Body of pancreas (tissue), 4 donors: ENCODE results near the gene KDM4B. TPM values are rescaled to one million over a fixed set of nuclear protein-coding genes. Genes with fewer than 3 reads are reported as not detected.

Source experiments
- ATAC-seq: fragments of 150-250 bp; one replicate; pipeline ENCODE4 v1.9.1; 2016
- DNase-seq, 4 donors: peaks; one replicate each; pipeline ENCODE4 v3.0.0-alpha.2; 2019
- H3K27ac ChIP-seq, 4 donors: fragments of 200-600 bp; sonication (generic); 1 replicate in 3 of 4; 2 replicates in 1 of 4; pipeline versions ENCODE4 v1.5.1 to v1.6.1; 2016 to 2019; ENCODE audit warnings: mild to moderate bottlenecking in 1 of 4, mixed read lengths in 1 of 4, moderate library complexity in 1 of 4
- H3K27me3 ChIP-seq, 2 donors: fragments of 200-600 bp; sonication (generic); one replicate each; pipeline ENCODE4 v1.6.0; 2016; ENCODE audit warnings: mild to moderate bottlenecking in 1 of 2
- H3K36me3 ChIP-seq, 2 donors: fragments of 200-600 bp; sonication (generic); replicated peaks in 1 of 2; 2 replicates each; pipeline ENCODE4 v1.5.1; 2016; ENCODE audit warnings: low read depth in 2 of 2; ENCODE audit not compliant: insufficient read depth in 1 of 2
- H3K4me1 ChIP-seq: fragments of 200-600 bp; sonication (generic); one replicate; pipeline ENCODE4 v1.6.0; 2016
- H3K4me3 ChIP-seq, 2 donors: fragments of 200-600 bp; sonication (generic); 1 replicate in 1 of 2; 2 replicates in 1 of 2; pipeline ENCODE4 v1.5.1; 2016 to 2019
- H3K9me3 ChIP-seq, 3 donors: fragments of 200-600 bp; sonication (generic); 1 replicate in 2 of 3; 2 replicates in 1 of 3; pipeline ENCODE4 v1.5.1; 2016
- CTCF ChIP-seq, 7 experiments: fragments of 450-650 bp in 4 of 7; fragments of 200-600 bp in 3 of 7; sonication (generic) in 3 of 7; IDR thresholded peaks; one replicate each; pipeline ENCODE4 v1.5.1; 2016 to 2019; ENCODE audit warnings: antibody characterized with exemption in 7 of 7
- POLR2A ChIP-seq, 3 donors: fragments of 450-650 bp; IDR thresholded peaks; one replicate each; pipeline ENCODE4 v1.6.1; 2016; ENCODE audit warnings: antibody characterized with exemption in 3 of 3, mild to moderate bottlenecking in 2 of 3
- WGBS, 2 donors: methylation state at CpG; one replicate each; pipeline ENCODE4 v1.1.5; 2017; 5-methylcytosine and 5-hydroxymethylcytosine counted together
- intact Hi-C: fragments of 100-400 bp; cut with DNase I; formaldehyde crosslinking; loops from one replicate; pipeline ENCODE4 v1.15.1; 2023
- total RNA-seq, 2 donors: library from RNA; depleted of rRNA; stranded (reverse); fragments of >200 nt; gene quantifications; one replicate each; pipeline ENCODE4 v1.1.0, GENCODE V29; 2016

KDM4B gene
- total RNA-seq, 2 donors from 2014 or later, result 18.9 to 35.3 TPM

DNA sequence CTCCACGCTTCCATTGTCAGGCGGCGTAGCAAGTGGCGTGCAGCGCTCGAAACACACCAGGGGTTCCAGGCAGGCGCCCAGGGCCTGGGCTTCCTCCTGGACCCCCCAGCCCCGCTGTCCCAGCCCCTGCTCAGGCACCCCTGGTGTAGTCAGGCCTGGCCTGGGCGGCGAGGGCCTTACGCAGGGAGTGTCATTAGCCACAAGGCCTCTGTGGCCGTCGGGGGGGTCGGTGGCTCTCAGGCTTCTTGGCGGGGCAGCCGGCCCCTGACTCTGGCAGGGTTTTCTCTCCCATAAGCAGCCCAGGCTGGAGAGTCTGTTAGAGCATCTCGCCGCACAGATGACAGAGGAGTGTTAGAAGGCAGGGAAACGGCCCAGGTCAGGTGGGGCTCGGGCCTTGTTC lies 116.7 kb downstream of the KDM4B start:
- Histone ChIP-seq H3K9me3 (no peaks in the 10 kb centered on the region), H3K4me3 (no peak overlapping the region), H3K4me1 (peaks cover under 1% of the 10 kb centered on the region), H3K27me3 (no peaks in the 10 kb centered on the region), H3K27ac (no peak overlapping the region), H3K36me3 (peaks cover 5 to 6% of the 10 kb centered on the region in 2 donors)
- DNase-seq (no peak), ATAC-seq (no peak)
- TF ChIP-seq CTCF (IDR thresholded peaks at IDR 0.05) (no peak), POLR2A (IDR thresholded peaks at IDR 0.05) (no peak)
- intact Hi-C loops, result no loop called here
- 93 to 95% methylated on average over 13 to 19 of the region's 20 CpGs for WGBS, 2 donors

DNA sequence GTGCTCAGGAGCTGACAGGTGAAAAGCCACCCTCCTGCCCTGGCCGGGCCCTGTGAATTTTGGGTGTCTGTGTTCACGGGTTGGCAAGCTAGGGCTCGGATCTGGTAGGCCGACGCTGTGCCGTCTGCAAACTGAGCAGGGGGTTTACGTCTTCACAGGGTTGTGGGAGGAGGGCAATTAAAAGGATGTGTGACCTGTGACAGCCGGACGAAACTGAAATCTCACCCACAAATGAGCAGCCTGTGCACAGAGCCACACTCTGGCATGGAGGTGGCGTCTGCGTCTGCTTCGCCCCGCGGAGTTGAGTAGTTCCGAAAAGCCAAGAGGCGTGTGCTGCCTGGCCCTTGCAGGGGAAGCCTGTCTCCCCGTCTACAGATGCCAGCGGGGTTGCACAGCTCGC lies 117.3 kb downstream of the KDM4B start:
- ATAC-seq (no peak), DNase-seq (no peak)
- Histone ChIP-seq H3K36me3 (peaks cover 4 to 6% of the 10 kb centered on the region in 2 donors), H3K4me3 (no peak overlapping the region), H3K9me3 (no peaks in the 10 kb centered on the region), H3K27ac (no peak overlapping the region), H3K27me3 (no peaks in the 10 kb centered on the region), H3K4me1 (peaks cover 7% of the 10 kb centered on the region)
- no peak for TF ChIP-seq CTCF (IDR thresholded peaks at IDR 0.05)
- no peak for TF ChIP-seq POLR2A (IDR thresholded peaks at IDR 0.05)
- intact Hi-C loops, result no loop called here
- 93 to 96% methylated on average over 14 to 19 of the region's 19 CpGs for WGBS, 2 donors

DNA sequence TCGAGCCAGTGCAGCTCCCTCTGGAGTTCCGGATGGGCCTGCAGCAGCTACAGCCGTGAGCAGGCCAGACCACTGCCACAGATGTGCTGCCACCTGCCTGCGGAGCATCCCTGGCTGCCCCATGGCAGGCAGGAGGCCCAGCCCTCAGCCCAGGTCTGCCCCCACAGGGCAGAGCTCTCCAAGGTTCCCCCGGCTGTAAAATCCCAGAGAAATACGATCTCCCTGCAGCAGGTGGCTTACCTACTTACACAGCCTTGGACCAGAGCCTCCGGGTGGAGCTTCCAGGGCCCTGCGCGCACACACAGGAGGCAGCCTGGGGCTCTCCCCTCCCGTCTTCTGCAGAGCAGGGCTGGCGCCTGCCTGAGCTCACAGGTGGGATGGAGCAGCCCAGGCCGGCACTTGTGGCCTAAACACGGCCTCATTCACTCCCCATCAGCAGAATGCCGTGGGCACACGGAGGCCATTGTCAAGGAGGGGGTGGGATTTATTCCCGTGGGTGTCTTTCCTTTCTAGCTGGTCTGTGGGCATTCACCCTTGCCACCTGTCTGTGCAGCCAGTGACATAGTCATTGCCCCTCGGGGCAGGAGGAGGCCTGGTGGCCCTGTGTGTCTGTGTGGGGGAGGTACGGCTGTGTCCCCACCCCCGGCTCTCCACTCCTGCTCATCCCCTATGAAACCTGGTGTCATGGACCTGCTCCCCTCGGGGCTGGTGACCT lies 118.0 kb downstream of the KDM4B start:
- peak in 1 of 7 experiments; percentile 83 for TF ChIP-seq CTCF (IDR thresholded peaks at IDR 0.05)
- no peak for TF ChIP-seq POLR2A (IDR thresholded peaks at IDR 0.05)
- ATAC-seq, result no peak
- H3K27ac ChIP-seq, result no peak overlapping the region
- no peaks in the 10 kb centered on the region for H3K27me3 ChIP-seq
- no peaks in the 10 kb centered on the region for H3K9me3 ChIP-seq
- intact Hi-C loops, result no loop called here
- H3K4me1 ChIP-seq, result peaks cover 13% of the 10 kb centered on the region
- peaks cover 4 to 6% of the 10 kb centered on the region in 2 donors for H3K36me3 ChIP-seq
- WGBS, 2 donors, result 83 to 88% methylated on average over 2 to 20 of the region's 20 CpGs
- no peak overlapping the region for H3K4me3 ChIP-seq
- peak in 1 of 4 donors; percentile 88 for DNase-seq

DNA sequence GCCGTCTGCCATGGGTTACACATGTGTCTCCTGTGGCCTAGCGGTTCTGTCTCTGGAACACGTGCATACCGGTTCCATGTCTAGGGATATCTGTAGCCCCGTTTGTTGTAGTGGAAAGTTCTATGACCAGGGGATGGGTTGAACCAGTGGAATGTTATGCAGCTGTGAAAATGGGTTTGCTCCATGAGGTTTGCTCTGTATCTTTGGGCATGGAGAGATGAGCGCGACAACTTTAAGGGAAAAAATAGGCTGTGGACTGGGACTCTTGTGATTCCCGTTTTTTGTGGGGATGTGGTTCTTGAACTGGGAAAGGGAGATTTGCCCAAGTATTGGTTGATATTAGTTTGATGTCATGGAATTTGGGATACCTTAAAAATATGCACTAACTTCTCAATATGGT lies 120.4 kb downstream of the KDM4B start:
- H3K9me3 ChIP-seq, result no peaks in the 10 kb centered on the region
- 93 to 94% methylated on average over 6 to 8 of the region's 8 CpGs for WGBS, 2 donors
- DNase-seq (no peak), ATAC-seq (no peak)
- H3K4me3 ChIP-seq, result no peak overlapping the region
- no peaks in the 10 kb centered on the region for H3K27me3 ChIP-seq
- H3K36me3 ChIP-seq, result no peaks in the 10 kb centered on the region
- TF ChIP-seq POLR2A (IDR thresholded peaks at IDR 0.05) (no peak), CTCF (IDR thresholded peaks at IDR 0.05) (no peak)
- no peak overlapping the region for H3K27ac ChIP-seq
- intact Hi-C loops, result no loop called here
- peaks cover 35% of the 10 kb centered on the region for H3K4me1 ChIP-seq
